HepG2 (cell line): ENCODE data around the gene PDCD11. TPM values are rescaled to one million over a fixed set of nuclear protein-coding genes. Genes with fewer than 3 reads are reported as not detected.
A peak's percentile ranks its signal among the peaks of the same experiment; 100 is the strongest.

ENCODE experiments used
- ATF4 ChIP-seq, 2 experiments: fragments of 450-650 bp in 1 of 2; sonication (generic) in 1 of 2; formaldehyde crosslinking; IDR thresholded peaks; 2 replicates each; pipeline versions ENCODE4 v1.5.0 to v1.8.0; 2020 to 2022; ENCODE audit warnings: mild to moderate bottlenecking in 1 of 2, missing genetic modification reagents in 1 of 2
- CENPX ChIP-seq: sonication (generic); formaldehyde crosslinking; IDR thresholded peaks from 2 replicates; pipeline ENCODE4 v1.9.0; 2021; ENCODE audit warnings: mild to moderate bottlenecking, missing genetic modification reagents, moderate library complexity
- E2F1 ChIP-seq: sonication (generic); formaldehyde crosslinking; IDR thresholded peaks from 2 replicates; pipeline ENCODE4 v1.5.0; 2020; ENCODE audit warnings: missing genetic modification reagents
- ETV6 ChIP-seq: sonication (generic); formaldehyde crosslinking; conservative IDR thresholded peaks from 2 replicates; pipeline ENCODE4 v1.4.0; 2020; ENCODE audit warnings: missing genetic modification reagents
- FLYWCH1 ChIP-seq: sonication (generic); formaldehyde crosslinking; IDR thresholded peaks from 2 replicates; pipeline ENCODE4 v1.8.1; 2023; ENCODE audit warnings: mild to moderate bottlenecking, missing genetic modification reagents
- FOXP1 ChIP-seq, 2 experiments: fragments of 450-650 bp in 1 of 2; IDR thresholded peaks; 2 replicates each; pipeline ENCODE4 v1.6.1; 2017 to 2018; ENCODE audit warnings: antibody characterized with exemption in 1 of 2
- GTF2F1 ChIP-seq: fragments of 150-350 bp; IDR thresholded peaks from 2 replicates; pipeline ENCODE4 v1.6.1; 2014; ENCODE audit warnings: low read length
- HNF4G ChIP-seq, 2 experiments: sonication (generic) in 1 of 2; formaldehyde crosslinking in 1 of 2; IDR thresholded peaks; 2 replicates each; pipeline versions ENCODE4 v1.4.0 to v1.6.1; 2011 to 2020; ENCODE audit warnings: borderline replicate concordance in 2 of 2, low read depth in 2 of 2, mild to moderate bottlenecking in 2 of 2, low read length in 1 of 2, missing genetic modification reagents in 1 of 2, moderate library complexity in 1 of 2
- KLF12 ChIP-seq: sonication (generic); formaldehyde crosslinking; IDR thresholded peaks from 2 replicates; pipeline ENCODE4 v1.4.0; 2020; ENCODE audit warnings: missing genetic modification reagents, borderline replicate concordance
- KLF6 ChIP-seq: IDR thresholded peaks from 2 replicates; pipeline ENCODE4 v1.8.0; 2016; ENCODE audit warnings: missing biosample characterization, missing genetic modification reagents
- KMT2B ChIP-seq: IDR thresholded peaks from 2 replicates; pipeline ENCODE4 v1.6.1; 2016; ENCODE audit warnings: missing genetic modification reagents, missing compliant biosample characterization
- MBNL3 ChIP-seq: fragments of 250-450 bp; sonication (Bioruptor Pico); conservative IDR thresholded peaks from 2 replicates; pipeline ENCODE4 v1.8.0; 2022; ENCODE audit warnings: mild to moderate bottlenecking, inconsistent platforms
- POLR2AphosphoS2 ChIP-seq: IDR thresholded peaks from 2 replicates; pipeline ENCODE4 v1.6.1; 2011; ENCODE audit warnings: low read depth, low read length, improper control_type of control experiment
- RARA ChIP-seq: IDR thresholded peaks from 2 replicates; pipeline ENCODE4 v1.6.1; 2016; ENCODE audit warnings: missing genetic modification reagents, missing compliant biosample characterization
- TBP ChIP-seq: sonication (generic); formaldehyde crosslinking; IDR thresholded peaks from 2 replicates; pipeline ENCODE4 v1.5.0; 2020; ENCODE audit warnings: missing genetic modification reagents
- ZBTB44 ChIP-seq: sonication (generic); formaldehyde crosslinking; IDR thresholded peaks from 2 replicates; pipeline ENCODE4 v1.4.0; 2020; ENCODE audit warnings: missing genetic modification reagents
- ZBTB46 ChIP-seq: sonication (generic); formaldehyde crosslinking; IDR thresholded peaks from 2 replicates; pipeline ENCODE4 v1.4.0; 2020; ENCODE audit warnings: mild to moderate bottlenecking, missing genetic modification reagents, borderline replicate concordance
- ZNF800 ChIP-seq: sonication (generic); formaldehyde crosslinking; IDR thresholded peaks from 2 replicates; pipeline ENCODE4 v1.4.0; 2020; ENCODE audit warnings: missing genetic modification reagents
- ZNF891 ChIP-seq: sonication (generic); formaldehyde crosslinking; IDR thresholded peaks from 2 replicates; pipeline ENCODE4 v1.5.0; 2020; ENCODE audit warnings: mild to moderate bottlenecking, missing genetic modification reagents
- ZSCAN29 ChIP-seq: sonication (generic); formaldehyde crosslinking; conservative IDR thresholded peaks from 2 replicates; pipeline ENCODE4 v1.4.0; 2020; ENCODE audit warnings: mild to moderate bottlenecking, missing genetic modification reagents
- polyA plus RNA-seq, 8 experiments: library from polyadenylated mRNA; depleted of rRNA in 3 of 8; stranded (reverse) in 7 of 8; unstranded in 1 of 8; fragments of >200 nt; fragmentation: Illumina TruSeq in 4 of 8; extraction: Trizol in 4 of 8; gene quantifications; 2 replicates each; pipeline versions ENCODE4 v1.2.1 to v1.2.3, GENCODE V29; 2011 to 2016; ENCODE audit warnings: low read depth in 4 of 8, missing spikeins in 1 of 8, mixed read lengths in 1 of 8; ENCODE audit not compliant: insufficient read depth in 1 of 8
- total RNA-seq, 5 experiments: library from RNA; depleted of rRNA; stranded (reverse); fragments of >200 nt; fragmentation: Illumina TruSeq; extraction: Trizol; gene quantifications; 2 replicates each; pipeline ENCODE4 v1.2.3, GENCODE V29; 2016; ENCODE audit warnings: low read depth in 1 of 5

The PDCD11 gene
- total and polyA plus RNA-seq, 2 of the 13 experiments (the other 11 are each of a cell fraction or from before 2014, with no cell fraction given), result 12.8 to 52.8 TPM

GRCh38 chr10:103367782-103368518 lies 28.5 kb upstream of the PDCD11 start, which contains the start of gene TAF5 (continued):
- no peak for TF ChIP-seq E2F1
- TF ChIP-seq POLR2AphosphoS2, result no peak
- no peak for TF ChIP-seq TBP (CRISPR knock-in tag)
- no peak for TF ChIP-seq ZBTB46
- TF ChIP-seq MBNL3 (CRISPR knock-in tag), result no peak
- TF ChIP-seq ZSCAN29, result 0 out of 2 replicates have a peak, but pooled peaks have one; percentile 21
- TF ChIP-seq ZNF800 (CRISPR knock-in tag), result no peak
- no peak for TF ChIP-seq FOXP1 (IDR thresholded peaks at IDR 0.05)
- 0 out of 2 replicates have a peak, but pooled peaks have one; percentile 18 for TF ChIP-seq FOXP1 (CRISPR knock-in tag; IDR thresholded peaks at IDR 0.05)
- TF ChIP-seq FLYWCH1, result no peak
- TF ChIP-seq GTF2F1, result no peak
- TF ChIP-seq CENPX (CRISPR knock-in tag), result no peak
- no peak for TF ChIP-seq HNF4G (IDR thresholded peaks at IDR 0.05; ENCODE audit: borderline replicate concordance, low read depth, low read length)
- 0 out of 2 replicates have a peak, but pooled peaks have one; percentile 8 for TF ChIP-seq HNF4G (CRISPR knock-in tag; IDR thresholded peaks at IDR 0.05; ENCODE audit: borderline replicate concordance, low read depth)
- TF ChIP-seq RARA (CRISPR knock-in tag), result peak; percentile 33; the same call in 1 of the 2 replicates
- TF ChIP-seq KLF6 (CRISPR knock-in tag), result peak; percentile 96
- peak; percentile 81; the same call in 1 of the 2 replicates for TF ChIP-seq ZBTB44 (CRISPR knock-in tag)
- TF ChIP-seq ZNF891 (CRISPR knock-in tag), result no peak; the same call in 1 of the 2 replicates
- TF ChIP-seq KLF12 (CRISPR knock-in tag), result no peak
- TF ChIP-seq ETV6 (CRISPR knock-in tag), result peak; percentile 74; the same call in 1 of the 2 replicates
- no peak; a peak in 1 of 4 replicates for TF ChIP-seq ATF4 (CRISPR knock-in tag; IDR thresholded peaks at IDR 0.05)
- peak; percentile 84 for TF ChIP-seq KMT2B (CRISPR knock-in tag)
